Caco-2 (cell line): ENCODE results near the gene GPX4. TPM values are rescaled to one million over a fixed set of nuclear protein-coding genes. Genes with fewer than 3 reads are reported as not detected.

Experiments used
- BruUV-seq: library from RNA; stranded (reverse); fragments of 400-500 nt; replicated peaks from 2 replicates; lab custom pipeline; 2021; lab: Mats Ljungman, UMichigan
- CTCF ChIA-PET: fragments of 300-600 bp; sonication (Branson Sonifier 250); formaldehyde crosslinking; loops from one replicate; lab custom pipeline; 2022; ENCODE audit warnings: antibody characterized with exemption; lab: Charles Lee
- POLR2A ChIA-PET: fragments of 300-600 bp; sonication (Branson Sonifier 250); formaldehyde crosslinking; loops from one replicate; lab custom pipeline; 2022; ENCODE audit warnings: antibody characterized with exemption; lab: Charles Lee
- DNase-seq, 2 experiments: peaks; one replicate each; pipeline versions ENCODE4 v3.0.0 to v3.0.0-alpha.2; 2020 to 2022
- H3K27me3 ChIP-seq: replicated peaks from 2 replicates; pipeline ENCODE4 v1.6.0; 2011; ENCODE audit warnings: low read length; ENCODE audit not compliant: control insufficient read depth, insufficient read depth
- H3K36me3 ChIP-seq: 2 replicates; pipeline ENCODE4 v1.5.1; 2011; ENCODE audit warnings: low read length; ENCODE audit not compliant: control insufficient read depth, insufficient read depth
- H3K4me1 ChIP-seq: fragments of 250-450 bp; sonication (Bioruptor Pico); 2 replicates; pipeline ENCODE4 v1.5.1; 2020; ENCODE audit warnings: mild to moderate bottlenecking
- H3K4me3 ChIP-seq: 2 replicates; pipeline ENCODE4 v1.5.1; 2011; ENCODE audit warnings: low read depth, mild to moderate bottlenecking, control low read depth, low read length
- H3K9me3 ChIP-seq: fragments of 250-450 bp; sonication (Bioruptor Pico); 2 replicates; pipeline ENCODE4 v1.5.1; 2020; ENCODE audit warnings: mild to moderate bottlenecking, moderate library complexity
- H3K27ac Mint-ChIP-seq: one replicate; pipeline ENCODE4 v1.8.0; 2022; ENCODE audit warnings: mixed read lengths; ENCODE audit not compliant: unreplicated experiment
- H3K27me3 Mint-ChIP-seq: one replicate; pipeline ENCODE4 v1.8.0; 2022; ENCODE audit warnings: mixed read lengths; ENCODE audit not compliant: insufficient read depth, unreplicated experiment
- H3K36me3 Mint-ChIP-seq: one replicate; pipeline ENCODE4 v1.8.0; 2022; ENCODE audit warnings: mild to moderate bottlenecking, mixed read lengths; ENCODE audit not compliant: insufficient read depth, unreplicated experiment
- H3K4me1 Mint-ChIP-seq: one replicate; pipeline ENCODE4 v1.8.0; 2022; ENCODE audit warnings: low read depth, mixed read lengths; ENCODE audit not compliant: unreplicated experiment
- H3K4me3 Mint-ChIP-seq: one replicate; pipeline ENCODE4 v1.8.0; 2022; ENCODE audit warnings: mild to moderate bottlenecking, moderate library complexity, mixed read lengths; ENCODE audit not compliant: unreplicated experiment
- H3K9me3 Mint-ChIP-seq: one replicate; pipeline ENCODE4 v1.8.0; 2022; ENCODE audit warnings: mixed read lengths; ENCODE audit not compliant: unreplicated experiment
- intact Hi-C: fragments of 100-400 bp; cut with micrococcal nuclease; formaldehyde crosslinking; loops from one replicate; pipeline ENCODE4 v1.10.0; 2022; ENCODE audit not compliant: unreplicated experiment
- total RNA-seq: library from RNA; stranded (reverse); gene quantifications from 2 replicates; pipeline ENCODE4 v1.2.3, GENCODE V29; 2022
- TF ChIP-seq, protein P1 (sequence below), 2 experiments: fragments of 200-600 bp in 1 of 2; IDR thresholded peaks; 1 replicate in 1 of 2; 2 replicates in 1 of 2; pipeline versions ENCODE4 v1.5.1 to v1.8.0; 2011 to 2022; ENCODE audit warnings: antibody characterized with exemption in 1 of 2, control low read depth in 1 of 2, inconsistent platforms in 1 of 2, low read depth in 1 of 2, low read length in 1 of 2, mild to moderate bottlenecking in 1 of 2, moderate library complexity in 1 of 2; ENCODE audit not compliant: insufficient read depth in 1 of 2, severe bottlenecking in 1 of 2, unreplicated experiment in 1 of 2

Gene GPX4
- total RNA-seq, 1 experiment from 2014 or later = 500 TPM

DNA sequence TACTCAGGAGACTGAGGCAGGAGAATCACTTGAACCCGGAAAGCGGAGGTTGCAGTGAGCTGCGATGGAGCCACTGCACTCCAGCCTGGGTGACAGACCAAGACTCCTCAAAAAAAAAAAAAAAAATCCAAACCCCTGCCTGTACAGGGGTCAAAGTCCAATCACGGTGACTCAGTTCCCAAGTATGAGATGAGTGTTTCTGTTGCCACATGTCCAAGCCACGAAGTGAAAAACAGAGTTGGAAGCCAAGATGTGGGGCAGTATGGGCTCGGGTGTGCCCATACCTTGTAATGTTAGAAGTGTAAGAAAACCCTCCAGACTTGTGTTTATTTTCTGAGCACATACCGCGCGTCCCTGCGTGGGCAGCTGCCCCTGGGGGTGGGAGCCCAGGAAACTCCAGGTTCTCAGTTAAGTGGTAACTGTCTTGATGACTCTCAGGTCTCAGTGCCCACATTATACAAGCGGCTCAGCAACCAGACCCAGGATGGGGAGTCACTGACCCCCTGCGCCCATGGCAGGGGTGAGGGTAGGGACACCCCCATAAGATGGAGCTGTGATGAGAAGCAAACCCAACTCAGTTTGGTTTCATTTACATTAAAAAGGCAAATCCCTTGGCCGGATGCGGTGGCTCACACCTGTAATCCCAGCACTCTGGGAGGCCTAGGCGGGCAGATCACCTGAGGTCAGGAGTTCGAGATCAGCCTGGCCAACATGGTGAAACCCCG is 1.2 kb upstream of the GPX4 start:
- H3K4me1 Mint-ChIP-seq = peaks cover 16% of the 10 kb centered on the region
- Histone ChIP-seq H3K9me3 (no peaks in the 10 kb centered on the region), H3K27me3 (no peaks in the 10 kb centered on the region), H3K36me3 (no peaks in the 10 kb centered on the region; the same call in 1 of the 2 replicates), H3K4me3 (no peak overlapping the region), H3K4me1 (peaks cover 40% of the 10 kb centered on the region)
- intact Hi-C loops = loop anchor here (1.0 to 10.0 kb wide), 3 partner anchors 7 to 78 kb away; partner anchors contain the start of genes CNN2, POLR2E, RNU6-2 and TMEM259
- H3K36me3 Mint-ChIP-seq = peaks cover 49% of the 10 kb centered on the region
- no peaks in the 10 kb centered on the region for H3K9me3 Mint-ChIP-seq
- TF ChIP-seq, protein P1, sequence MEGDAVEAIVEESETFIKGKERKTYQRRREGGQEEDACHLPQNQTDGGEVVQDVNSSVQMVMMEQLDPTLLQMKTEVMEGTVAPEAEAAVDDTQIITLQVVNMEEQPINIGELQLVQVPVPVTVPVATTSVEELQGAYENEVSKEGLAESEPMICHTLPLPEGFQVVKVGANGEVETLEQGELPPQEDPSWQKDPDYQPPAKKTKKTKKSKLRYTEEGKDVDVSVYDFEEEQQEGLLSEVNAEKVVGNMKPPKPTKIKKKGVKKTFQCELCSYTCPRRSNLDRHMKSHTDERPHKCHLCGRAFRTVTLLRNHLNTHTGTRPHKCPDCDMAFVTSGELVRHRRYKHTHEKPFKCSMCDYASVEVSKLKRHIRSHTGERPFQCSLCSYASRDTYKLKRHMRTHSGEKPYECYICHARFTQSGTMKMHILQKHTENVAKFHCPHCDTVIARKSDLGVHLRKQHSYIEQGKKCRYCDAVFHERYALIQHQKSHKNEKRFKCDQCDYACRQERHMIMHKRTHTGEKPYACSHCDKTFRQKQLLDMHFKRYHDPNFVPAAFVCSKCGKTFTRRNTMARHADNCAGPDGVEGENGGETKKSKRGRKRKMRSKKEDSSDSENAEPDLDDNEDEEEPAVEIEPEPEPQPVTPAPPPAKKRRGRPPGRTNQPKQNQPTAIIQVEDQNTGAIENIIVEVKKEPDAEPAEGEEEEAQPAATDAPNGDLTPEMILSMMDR (IDR thresholded peaks at IDR 0.05; ENCODE audit: insufficient read depth in 1 of 2, low read depth in 1 of 2, low read length in 1 of 2, severe bottlenecking in 1 of 2, unreplicated experiment in 1 of 2) = no peak
- DNase-seq = peak; percentile 80 to 87
- peak overlapping the region; percentile 73 for H3K27ac Mint-ChIP-seq
- ChIA-PET POLR2A (interaction anchor here (0.7 kb wide), 2 partner anchors 63 to 75 kb away, joined by 6 to 9 read pairs; partner anchors contain the start of gene ABCA7), CTCF (no interaction called here)
- peak overlapping the region; percentile 68 for H3K4me3 Mint-ChIP-seq
- no peaks in the 10 kb centered on the region for H3K27me3 Mint-ChIP-seq
- TSS peak; percentile 91 for BruUV-seq

DNA sequence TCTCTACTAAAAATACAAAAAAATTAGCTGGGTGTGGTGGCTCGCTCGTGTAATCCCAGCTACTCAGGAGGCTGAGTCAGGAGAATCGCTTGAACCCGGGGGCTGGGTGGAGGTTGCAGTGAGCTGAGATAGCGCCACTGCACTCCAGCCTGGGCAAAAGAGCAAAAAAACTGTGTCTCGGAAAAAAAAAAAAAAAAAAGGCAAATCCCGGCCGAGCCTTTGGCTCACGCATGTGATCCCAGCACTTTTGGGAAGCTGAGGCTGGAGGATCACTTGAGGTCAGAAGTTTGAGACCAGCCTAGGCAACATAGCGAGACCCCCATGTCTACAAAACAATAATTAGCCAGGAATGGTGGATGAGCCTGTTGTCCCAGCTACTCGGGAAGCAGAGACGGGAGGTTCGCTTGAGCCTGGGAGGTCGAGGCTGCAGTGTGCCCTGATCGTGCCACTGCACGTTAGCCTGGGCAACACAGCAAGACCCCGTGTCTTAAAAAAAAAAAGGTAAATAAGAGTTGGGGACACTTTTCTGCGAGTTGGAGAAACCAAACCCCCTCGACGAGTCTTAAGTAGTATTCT is 574 bp upstream of the GPX4 start:
- CTCF ChIA-PET = no interaction called here
- H3K9me3 ChIP-seq = no peaks in the 10 kb centered on the region
- DNase-seq = no peak
- Mint-ChIP-seq H3K36me3 (peaks cover 49% of the 10 kb centered on the region), H3K27me3 (no peaks in the 10 kb centered on the region), H3K9me3 (no peaks in the 10 kb centered on the region), H3K4me3 (peak overlapping the region; percentile 68), H3K27ac (peak overlapping the region; percentile 73), H3K4me1 (peaks cover 9% of the 10 kb centered on the region)
- peaks cover 1% of the 10 kb centered on the region; the same call in 1 of the 2 replicates for H3K36me3 ChIP-seq
- POLR2A ChIA-PET = interaction anchor here (0.7 to 2.3 kb wide), 4 partner anchors 37 to 77 kb away, joined by 6 to 19 read pairs (median 8); partner anchors contain the start of genes ABCA7, ARHGAP45 and CNN2
- peaks cover 34% of the 10 kb centered on the region for H3K4me1 ChIP-seq
- no peaks in the 10 kb centered on the region for H3K27me3 ChIP-seq
- H3K4me3 ChIP-seq = peak overlapping the region; percentile 32
- BruUV-seq = no TSS peak
- TF ChIP-seq, protein P1 (IDR thresholded peaks at IDR 0.05; ENCODE audit: insufficient read depth in 1 of 2, low read depth in 1 of 2, low read length in 1 of 2, severe bottlenecking in 1 of 2, unreplicated experiment in 1 of 2) = no peak
- intact Hi-C loops = loop anchor here (1.0 to 10.0 kb wide), 3 partner anchors 8 to 78 kb away; partner anchors contain the start of genes CNN2, POLR2E, RNU6-2 and TMEM259
